Naive B cell (primary cell): ENCODE data around the gene ASXL1. TPM values are rescaled to one million over a fixed set of nuclear protein-coding genes. Genes with fewer than 3 reads are reported as not detected.

Source experiments
- ATAC-seq, 2 donors: fragments of 150-1000 bp; cut with Tn5 transposase; 2 replicates each; pipeline ENCODE4 v1.10.0; 2021; ENCODE audit warnings: low read depth in 2 of 2, mild to moderate bottlenecking in 2 of 2, moderate library complexity in 2 of 2
- DNase-seq: peaks from one replicate; pipeline ENCODE4 v3.0.0; 2022
- H3K27ac Mint-ChIP-seq, 6 donors: one replicate each; pipeline ENCODE4 v1.8.0; 2020 to 2022; ENCODE audit warnings: mild to moderate bottlenecking in 6 of 6, mixed read lengths in 6 of 6, moderate library complexity in 5 of 6, inconsistent platforms in 2 of 6
- H3K27me3 Mint-ChIP-seq, 3 donors: one replicate each; pipeline ENCODE4 v1.8.0; 2021 to 2022; ENCODE audit warnings: mixed read lengths in 3 of 3, mild to moderate bottlenecking in 1 of 3
- H3K36me3 Mint-ChIP-seq, 2 donors: one replicate each; pipeline ENCODE4 v1.8.0; 2020 to 2022; ENCODE audit warnings: mixed read lengths in 2 of 2, inconsistent platforms in 1 of 2, mild to moderate bottlenecking in 1 of 2
- H3K4me1 Mint-ChIP-seq, 3 donors: one replicate each; pipeline ENCODE4 v1.8.0; 2020 to 2022; ENCODE audit warnings: mixed read lengths in 3 of 3, inconsistent platforms in 1 of 3, mild to moderate bottlenecking in 1 of 3, moderate library complexity in 1 of 3
- H3K4me3 Mint-ChIP-seq, 8 donors: one replicate each; pipeline ENCODE4 v1.8.0; 2020 to 2022; ENCODE audit warnings: mild to moderate bottlenecking in 8 of 8, mixed read lengths in 8 of 8, moderate library complexity in 8 of 8, inconsistent platforms in 2 of 8
- H3K9me3 Mint-ChIP-seq, 7 donors: one replicate each; pipeline ENCODE4 v1.8.0; 2020 to 2022; ENCODE audit warnings: mixed read lengths in 7 of 7, mild to moderate bottlenecking in 5 of 7, inconsistent platforms in 2 of 7, moderate library complexity in 1 of 7
- polyA plus RNA-seq, 6 donors: library from polyadenylated mRNA; unstranded; fragments of 300-500 nt; fragmentation: Illumina TruSeq; gene quantifications; one replicate each; pipeline ENCODE4 v1.2.3, GENCODE V29; 2021; ENCODE audit warnings: low read depth in 6 of 6

ASXL1 gene
- polyA plus RNA-seq, 6 donors from 2014 or later: 9.4 to 22.6 (median 13.0) TPM

DNA sequence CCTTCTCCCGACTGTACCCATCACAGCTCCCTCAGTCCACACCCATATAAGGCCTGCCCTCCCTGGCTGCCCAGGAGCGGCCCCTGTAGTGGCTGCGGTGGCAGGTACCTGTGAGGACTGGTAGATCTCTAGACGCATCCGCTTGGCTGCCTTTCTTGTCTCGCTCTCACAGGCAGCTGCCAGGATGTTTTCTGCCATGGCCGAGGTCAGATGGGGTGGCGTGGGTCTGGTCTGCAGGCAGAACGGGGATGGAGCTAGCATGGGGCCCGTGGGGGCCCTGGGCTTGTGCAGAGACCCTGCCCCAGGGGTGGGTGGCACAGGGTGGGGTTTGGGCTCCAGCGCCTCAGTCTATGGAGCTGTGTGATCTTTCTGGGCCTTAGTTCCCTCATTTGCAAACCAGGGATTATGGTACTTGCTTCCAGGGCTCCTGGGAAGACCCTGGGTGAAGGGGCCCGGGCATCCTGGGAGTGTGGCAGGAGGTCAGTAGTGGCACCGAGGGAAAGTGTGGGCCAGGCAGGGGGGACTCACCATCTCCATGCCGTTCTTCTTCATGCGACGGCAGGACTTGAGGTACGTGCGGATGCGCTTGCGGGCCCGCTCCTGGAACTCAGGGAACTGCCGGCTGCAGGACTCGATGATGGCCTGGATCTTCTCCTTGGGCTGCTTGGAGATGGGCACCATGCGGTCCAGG lies 94.8 kb downstream of the ASXL1 start:
- ATAC-seq (no peak), DNase-seq (no peak)
- peaks cover 0 to 20% (median 16%) of the 10 kb centered on the region in 3 donors for H3K4me1 Mint-ChIP-seq
- H3K36me3 Mint-ChIP-seq: no peaks in the 10 kb centered on the region
- H3K27me3 Mint-ChIP-seq: no peaks in the 10 kb centered on the region
- H3K9me3 Mint-ChIP-seq: no peaks in the 10 kb centered on the region
- no peak overlapping the region for H3K4me3 Mint-ChIP-seq
- peak overlapping the region in 1 of 6 donors; percentile 22 for H3K27ac Mint-ChIP-seq

- Mint-ChIP-seq H3K9me3 (no peaks in the 10 kb centered on the region), H3K4me3 (no peak overlapping the region), H3K27ac (peak overlapping the region in 1 of 6 donors; percentile 26), H3K36me3 (no peaks in the 10 kb centered on the region), H3K27me3 (no peaks in the 10 kb centered on the region), H3K4me1 (peaks cover 4 to 27% (median 23%) of the 10 kb centered on the region in 3 donors)
- DNase-seq: no peak
- no peak for ATAC-seq
Observed at GRCh38 chr20:32453467-32454163, 95.5 kb downstream of the ASXL1 start.

DNA sequence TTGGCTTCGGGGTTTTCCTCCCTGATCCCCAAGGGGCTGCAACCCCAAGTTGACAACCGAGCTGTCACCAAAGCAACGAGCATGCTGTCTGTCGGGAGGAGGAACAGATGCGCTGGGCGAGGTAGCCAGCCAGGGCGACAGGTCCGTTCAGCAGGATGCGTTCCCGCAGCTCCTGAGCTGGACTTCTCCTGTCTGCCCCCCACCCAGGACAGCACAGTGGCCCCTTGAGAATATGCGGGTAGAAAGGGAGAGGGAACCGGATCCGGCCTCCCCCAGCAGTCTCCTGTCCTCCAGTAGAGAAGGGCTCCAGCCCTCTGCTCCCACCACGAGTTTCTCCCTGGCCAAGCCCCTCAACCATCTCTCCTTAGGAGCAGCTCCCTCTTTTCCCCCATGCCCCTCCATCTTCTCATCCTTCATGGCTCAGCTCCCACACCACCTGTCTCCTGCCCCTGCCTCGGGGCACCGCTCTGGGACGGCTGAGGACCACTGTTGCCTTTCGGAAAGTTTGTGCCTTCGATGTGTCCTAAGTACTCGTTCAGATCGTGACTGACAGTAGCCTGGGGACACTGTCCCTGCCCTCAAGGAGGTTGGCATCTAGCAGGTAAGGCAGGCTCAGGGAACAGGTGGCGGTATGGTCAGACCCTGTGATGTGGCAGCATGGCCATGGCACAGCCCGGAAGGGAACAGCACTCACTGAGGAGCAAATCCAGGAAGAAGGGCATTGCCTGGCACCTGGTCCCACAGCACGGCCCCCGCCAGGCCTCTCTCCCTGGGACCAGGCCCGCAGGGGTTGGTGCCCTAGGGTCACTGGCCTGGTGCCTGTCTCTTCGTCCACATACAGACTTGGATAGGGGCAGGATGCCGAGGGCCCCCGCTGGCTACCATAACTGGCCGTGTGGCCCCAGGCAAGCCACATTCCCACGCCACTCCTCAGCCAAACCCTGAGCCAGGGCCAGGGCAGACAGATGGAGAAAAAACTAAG lies 96.3 kb downstream of the ASXL1 start:
- no peaks in the 10 kb centered on the region for H3K27me3 Mint-ChIP-seq
- H3K9me3 Mint-ChIP-seq: no peaks in the 10 kb centered on the region
- peaks cover 4 to 28% (median 25%) of the 10 kb centered on the region in 3 donors for H3K4me1 Mint-ChIP-seq
- H3K4me3 Mint-ChIP-seq: no peak overlapping the region
- no peaks in the 10 kb centered on the region for H3K36me3 Mint-ChIP-seq
- no peak for ATAC-seq
- peak overlapping the region in 4 of 6 donors; percentile 14 to 85 (median 21) for H3K27ac Mint-ChIP-seq
- no peak for DNase-seq

GRCh38 chr20:32455171-32455900 lies 97.2 kb downstream of the ASXL1 start:
- ATAC-seq (no peak), DNase-seq (no peak)
- peaks cover 4 to 25% (median 24%) of the 10 kb centered on the region in 3 donors for H3K4me1 Mint-ChIP-seq
- no peaks in the 10 kb centered on the region for H3K27me3 Mint-ChIP-seq
- H3K36me3 Mint-ChIP-seq: no peaks in the 10 kb centered on the region
- no peaks in the 10 kb centered on the region for H3K9me3 Mint-ChIP-seq
- H3K4me3 Mint-ChIP-seq: no peak overlapping the region
- no peak overlapping the region for H3K27ac Mint-ChIP-seq

DNA sequence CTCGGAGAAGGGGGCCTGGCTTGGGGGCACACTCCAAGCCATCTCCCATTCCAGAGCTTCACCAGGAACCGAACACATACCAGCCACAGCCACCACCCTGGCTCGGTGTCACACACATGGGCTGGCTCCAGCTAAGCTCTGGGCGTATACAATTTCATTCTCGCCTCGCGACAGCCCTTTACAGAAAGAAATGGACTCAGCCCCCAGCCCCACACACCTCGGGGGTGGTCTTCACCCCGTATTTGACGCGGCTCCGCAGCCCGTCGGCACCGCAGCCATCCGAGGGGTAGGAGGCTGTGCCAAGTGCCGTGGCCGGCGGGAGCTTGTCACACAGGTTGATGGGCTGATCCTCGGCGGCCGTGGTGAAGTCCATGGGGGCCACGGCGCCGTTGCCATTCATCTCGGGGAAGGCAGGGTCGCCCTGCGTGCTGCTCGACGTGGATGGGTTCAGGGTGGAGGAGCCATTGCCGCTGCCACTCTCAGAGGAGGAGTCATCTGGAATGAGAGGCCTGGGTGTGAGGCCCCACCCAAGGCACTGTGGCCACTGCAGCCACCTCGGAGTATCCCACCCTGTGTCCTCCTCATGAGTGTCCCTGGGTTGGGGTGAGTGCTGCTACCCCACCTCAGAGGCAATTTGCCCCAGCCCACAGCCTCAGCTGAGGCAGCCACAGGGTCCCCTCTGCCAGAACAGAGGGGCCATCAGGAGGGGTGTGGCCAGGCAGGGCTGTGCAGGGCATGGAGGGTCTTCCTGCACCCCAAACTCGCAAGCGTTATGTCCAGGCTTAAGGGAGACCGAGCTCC lies 98.0 kb downstream of the ASXL1 start:
- DNase-seq (no peak), ATAC-seq (no peak)
- no peaks in the 10 kb centered on the region for H3K9me3 Mint-ChIP-seq
- peak overlapping the region in 1 of 8 donors; percentile 21 for H3K4me3 Mint-ChIP-seq
- no peaks in the 10 kb centered on the region for H3K27me3 Mint-ChIP-seq
- no peak overlapping the region for H3K27ac Mint-ChIP-seq
- H3K4me1 Mint-ChIP-seq: peaks cover 4 to 24% (median 23%) of the 10 kb centered on the region in 3 donors
- no peaks in the 10 kb centered on the region for H3K36me3 Mint-ChIP-seq

DNA sequence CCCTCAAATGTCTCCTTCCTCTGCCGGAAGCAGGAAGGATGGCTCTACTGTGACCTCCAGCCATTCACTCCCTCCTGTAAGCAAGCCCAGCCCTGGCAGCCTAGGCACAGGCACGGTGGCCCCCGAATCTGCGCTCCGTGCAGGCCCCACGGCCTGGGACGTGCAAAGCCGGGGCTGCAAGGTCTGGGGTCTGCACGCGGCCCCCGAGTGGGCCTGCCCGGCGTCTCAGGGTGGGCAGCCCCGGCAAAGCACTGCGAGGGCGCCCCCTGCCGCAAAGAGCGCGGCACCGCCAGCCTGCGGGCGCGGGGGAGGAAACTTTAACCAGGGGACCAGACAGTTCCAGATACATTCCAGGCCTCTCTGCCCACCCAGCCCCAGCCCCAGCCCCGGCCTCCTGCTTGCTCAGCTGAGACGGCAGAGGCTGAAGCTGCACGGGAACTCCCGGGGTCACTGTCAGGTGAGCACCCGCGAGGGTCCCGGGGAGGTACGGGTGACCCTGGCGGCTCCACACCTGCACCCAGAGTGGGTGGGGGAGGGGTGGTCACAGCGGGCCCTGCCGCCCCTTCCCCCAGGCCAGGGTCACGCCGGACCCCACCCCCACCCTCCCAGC lies 98.8 kb downstream of the ASXL1 start:
- H3K4me1 Mint-ChIP-seq: peaks cover 4 to 24% (median 20%) of the 10 kb centered on the region in 3 donors
- DNase-seq (peak; percentile 29), ATAC-seq (peak; percentile 70 to 71)
- no peaks in the 10 kb centered on the region for H3K27me3 Mint-ChIP-seq
- H3K36me3 Mint-ChIP-seq: no peaks in the 10 kb centered on the region
- H3K9me3 Mint-ChIP-seq: no peaks in the 10 kb centered on the region
- no peak overlapping the region for H3K27ac Mint-ChIP-seq
- peak overlapping the region in 3 of 8 donors; percentile 20 to 63 (median 59) for H3K4me3 Mint-ChIP-seq

DNA sequence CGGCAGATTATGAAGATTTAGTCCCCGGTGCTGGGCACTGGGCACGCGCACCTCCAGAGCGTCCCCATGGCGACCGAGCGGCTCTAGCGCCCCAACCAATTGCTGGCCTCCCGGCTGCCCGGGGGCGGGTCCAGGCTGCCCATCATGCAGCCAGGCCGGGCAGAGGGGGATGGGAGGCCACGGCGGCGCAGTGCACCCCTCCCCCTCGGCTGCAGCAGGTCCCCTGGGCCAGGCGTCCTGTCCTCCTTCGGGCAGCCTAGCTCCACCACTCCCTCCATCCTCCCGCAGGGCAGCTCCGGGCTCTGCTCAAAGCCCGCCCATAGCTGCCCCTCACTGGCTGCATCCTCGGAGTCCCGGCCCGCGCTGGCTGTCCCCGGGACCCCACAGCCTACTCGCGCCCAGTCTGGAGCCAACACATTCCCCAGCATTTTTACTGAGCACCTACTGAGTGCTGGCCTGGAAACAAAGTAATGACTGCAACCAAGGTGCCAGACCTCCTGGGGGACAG lies 99.4 kb downstream of the ASXL1 start:
- H3K27me3 Mint-ChIP-seq: no peaks in the 10 kb centered on the region
- no peaks in the 10 kb centered on the region for H3K36me3 Mint-ChIP-seq
- H3K4me3 Mint-ChIP-seq: peak overlapping the region in 5 of 8 donors; percentile 51 to 64 (median 59)
- H3K4me1 Mint-ChIP-seq: peaks cover 4 to 22% (median 20%) of the 10 kb centered on the region in 3 donors
- ATAC-seq: peak; percentile 40
- H3K9me3 Mint-ChIP-seq: no peaks in the 10 kb centered on the region
- no peak for DNase-seq
- H3K27ac Mint-ChIP-seq: no peak overlapping the region

DNA sequence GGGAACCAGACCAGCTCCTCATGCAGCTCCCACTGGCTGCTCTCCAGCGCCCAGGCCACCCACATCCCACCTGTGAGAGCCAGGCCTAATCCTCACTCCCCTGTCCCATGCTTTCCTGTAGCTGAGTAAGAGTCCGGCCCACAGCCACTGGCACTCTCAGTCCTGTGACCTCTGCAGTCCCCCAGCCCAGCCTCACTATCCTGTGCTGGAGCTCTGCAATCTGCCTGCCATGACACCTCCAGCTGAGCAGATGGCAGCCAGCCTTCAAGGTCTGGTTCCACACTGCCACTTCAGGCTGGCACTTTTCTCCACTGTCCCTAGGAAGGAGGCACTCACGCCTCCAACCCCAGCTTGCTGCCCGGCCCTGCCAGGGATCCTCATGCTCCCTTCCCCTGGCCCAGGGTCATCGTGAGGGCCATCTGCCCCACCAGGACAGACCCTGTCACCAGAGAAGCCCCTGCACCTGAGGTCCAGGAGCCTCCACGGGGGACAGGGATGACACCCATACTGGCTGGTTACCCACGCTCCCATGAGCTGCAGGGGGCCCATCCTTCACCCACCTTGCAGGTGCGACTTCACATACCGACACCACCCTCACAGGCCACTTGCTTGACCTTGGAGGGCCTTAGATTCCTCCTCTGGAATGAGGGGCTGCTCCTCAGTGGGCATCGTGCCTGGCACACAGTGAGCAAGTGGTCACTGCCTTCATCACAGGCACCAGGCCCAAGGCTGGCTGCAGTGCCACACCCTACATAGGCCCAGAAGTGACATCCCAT lies 100.1 kb downstream of the ASXL1 start:
- ATAC-seq (no peak), DNase-seq (no peak)
- Mint-ChIP-seq H3K9me3 (no peaks in the 10 kb centered on the region), H3K27ac (no peak overlapping the region), H3K27me3 (no peaks in the 10 kb centered on the region), H3K36me3 (no peaks in the 10 kb centered on the region), H3K4me1 (peaks cover 4 to 20% (median 20%) of the 10 kb centered on the region in 3 donors), H3K4me3 (peak overlapping the region in 6 of 8 donors; percentile 30 to 87 (median 58))

- Mint-ChIP-seq H3K36me3 (no peaks in the 10 kb centered on the region), H3K4me3 (peak overlapping the region in 1 of 8 donors; percentile 63), H3K27me3 (no peaks in the 10 kb centered on the region), H3K9me3 (no peaks in the 10 kb centered on the region), H3K4me1 (peaks cover 4 to 20% (median 20%) of the 10 kb centered on the region in 3 donors), H3K27ac (no peak overlapping the region)
- ATAC-seq (no peak), DNase-seq (no peak)
Observed at GRCh38 chr20:32458837-32459220, 100.7 kb downstream of the ASXL1 start.

GRCh38 chr20:32460231-32460630 lies 102.1 kb downstream of the ASXL1 start:
- DNase-seq (no peak), ATAC-seq (no peak)
- Mint-ChIP-seq H3K4me1 (peaks cover 4 to 14% (median 13%) of the 10 kb centered on the region in 3 donors), H3K27ac (no peak overlapping the region), H3K36me3 (no peaks in the 10 kb centered on the region), H3K27me3 (no peaks in the 10 kb centered on the region), H3K4me3 (no peak overlapping the region), H3K9me3 (no peaks in the 10 kb centered on the region)

DNA sequence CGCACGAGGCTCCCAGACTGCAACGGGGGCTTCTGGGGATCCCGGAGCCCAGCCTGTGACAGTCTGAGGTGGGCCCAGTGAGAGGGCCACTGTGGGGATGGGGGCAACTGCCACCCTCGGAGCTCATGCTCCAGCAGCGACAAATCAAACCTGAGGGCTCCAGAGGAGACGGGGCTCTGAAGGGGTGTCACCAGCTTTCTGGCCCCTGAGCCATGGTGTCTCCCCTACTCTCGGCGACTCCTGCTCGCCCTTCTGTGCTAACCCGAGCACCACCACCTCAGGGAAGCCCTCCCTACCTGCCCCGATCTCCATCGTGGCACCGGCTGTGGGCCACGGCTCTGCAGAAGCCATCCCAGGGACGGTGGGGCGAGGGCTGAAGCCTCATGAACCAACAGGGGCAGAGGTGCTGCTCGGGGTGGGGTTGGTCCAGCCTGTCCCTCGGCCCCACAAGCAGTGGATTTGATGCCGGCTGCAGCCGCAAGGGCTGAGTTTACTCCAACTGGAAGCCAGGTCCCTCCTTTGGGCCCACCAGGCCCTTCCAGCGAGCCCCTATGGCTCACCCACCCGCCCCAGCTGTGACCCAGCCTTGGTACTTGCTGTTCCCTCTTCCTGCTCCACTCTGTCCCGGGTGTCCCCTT lies 102.7 kb downstream of the ASXL1 start:
- DNase-seq (no peak), ATAC-seq (no peak)
- no peak overlapping the region for H3K4me3 Mint-ChIP-seq
- H3K9me3 Mint-ChIP-seq: no peaks in the 10 kb centered on the region
- no peaks in the 10 kb centered on the region for H3K36me3 Mint-ChIP-seq
- no peak overlapping the region for H3K27ac Mint-ChIP-seq
- peaks cover 4 to 14% (median 12%) of the 10 kb centered on the region in 3 donors for H3K4me1 Mint-ChIP-seq
- no peaks in the 10 kb centered on the region for H3K27me3 Mint-ChIP-seq
